ENCODE measurements around the gene ABCA10.

DNA sequence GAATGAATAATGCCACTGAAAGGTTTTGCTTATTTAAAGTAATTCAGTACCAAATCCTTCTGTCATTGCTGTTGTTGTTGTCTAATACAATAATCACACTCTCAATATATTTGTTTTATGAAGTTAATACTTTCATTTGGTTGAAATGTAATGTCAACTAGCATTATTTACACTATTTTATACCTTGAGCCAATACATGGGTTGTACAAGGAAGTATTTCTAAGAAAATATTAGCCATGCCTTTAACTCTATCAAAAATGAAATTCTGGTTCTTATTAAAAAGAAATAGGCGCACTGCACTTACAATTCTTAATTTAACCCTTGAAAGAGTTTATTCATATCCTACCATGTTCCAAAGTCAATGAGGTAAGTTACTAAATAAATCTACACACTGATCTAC lies 17.6 kb upstream of the ABCA10 start:
- TF ChIP-seq HMG20A (CRISPR knock-in tag; IDR thresholded peaks at IDR 0.05; ENCODE audit: borderline replicate concordance) (no peak), SP2 (CRISPR knock-in tag; IDR thresholded peaks at IDR 0.05) (no peak), NFRKB (IDR thresholded peaks at IDR 0.05) (no peak), MEIS1 (CRISPR knock-in tag; IDR thresholded peaks at IDR 0.05; ENCODE audit: borderline replicate concordance) (no peak), ZNF709 (CRISPR knock-in tag; IDR thresholded peaks at IDR 0.05) (no peak)
- TF ChIP-seq, protein P1, sequence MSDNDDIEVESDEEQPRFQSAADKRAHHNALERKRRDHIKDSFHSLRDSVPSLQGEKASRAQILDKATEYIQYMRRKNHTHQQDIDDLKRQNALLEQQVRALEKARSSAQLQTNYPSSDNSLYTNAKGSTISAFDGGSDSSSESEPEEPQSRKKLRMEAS (IDR thresholded peaks at IDR 0.05), result no peak
